Activated T-cell treated with anti-CD3 and anti-CD28 coated beads for 4 hours (primary cell): ENCODE results near the gene TBC1D2B.

ENCODE experiments used
- DNase-seq: peaks from one replicate; pipeline ENCODE4 v3.0.0-alpha.2; 2020

TBC1D2B gene

DNA sequence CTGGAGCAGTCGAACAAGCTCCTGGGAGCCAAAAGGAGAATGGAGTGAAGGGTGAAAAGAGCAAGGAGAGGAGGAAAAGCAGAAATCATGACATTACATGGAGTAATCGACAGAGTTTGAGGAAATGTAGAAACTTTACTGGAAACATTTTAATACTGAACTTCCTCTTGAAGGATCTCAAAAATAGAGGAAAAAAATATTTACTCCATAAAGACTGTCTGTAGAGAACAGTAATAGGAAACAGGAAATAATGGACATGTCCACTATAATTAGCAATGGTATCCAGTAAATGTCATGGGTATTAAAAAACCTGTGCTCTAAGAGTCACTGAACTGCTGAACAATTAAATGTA lies 53.0 kb downstream of the TBC1D2B start:
- DNase-seq: no peak

DNA sequence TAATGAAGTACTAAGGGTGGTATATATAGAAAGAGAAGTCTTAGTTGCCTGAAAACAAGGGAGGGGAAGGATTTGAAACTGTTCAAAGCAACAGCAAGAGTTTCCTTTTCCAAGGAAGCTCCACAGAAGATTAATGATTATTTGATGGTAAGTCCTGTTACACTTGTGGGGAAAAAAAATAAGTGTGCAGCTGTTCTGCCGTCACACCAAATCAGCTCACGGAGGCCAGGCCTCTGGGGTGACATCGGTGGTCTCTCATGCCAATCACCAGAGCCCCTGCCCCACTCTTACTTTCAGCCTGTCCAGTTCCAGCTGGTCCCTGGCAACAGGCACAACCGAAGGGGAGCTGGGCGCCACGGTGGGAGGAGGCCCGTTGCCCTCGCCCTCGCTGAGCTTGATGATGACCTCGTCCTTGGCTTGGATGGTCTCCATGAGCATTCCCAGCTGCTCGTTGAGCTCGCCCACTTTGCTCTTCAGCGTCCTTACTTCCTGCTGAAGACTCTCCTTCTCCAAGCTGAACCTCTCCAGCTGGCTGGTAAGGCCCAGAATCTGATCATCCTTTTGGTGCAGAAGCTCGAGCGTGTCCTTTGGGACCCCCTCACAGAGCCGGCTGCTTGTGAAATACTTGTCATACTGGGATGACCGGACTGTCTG lies 53.5 kb downstream of the TBC1D2B start:
- DNase-seq: no peak

DNA sequence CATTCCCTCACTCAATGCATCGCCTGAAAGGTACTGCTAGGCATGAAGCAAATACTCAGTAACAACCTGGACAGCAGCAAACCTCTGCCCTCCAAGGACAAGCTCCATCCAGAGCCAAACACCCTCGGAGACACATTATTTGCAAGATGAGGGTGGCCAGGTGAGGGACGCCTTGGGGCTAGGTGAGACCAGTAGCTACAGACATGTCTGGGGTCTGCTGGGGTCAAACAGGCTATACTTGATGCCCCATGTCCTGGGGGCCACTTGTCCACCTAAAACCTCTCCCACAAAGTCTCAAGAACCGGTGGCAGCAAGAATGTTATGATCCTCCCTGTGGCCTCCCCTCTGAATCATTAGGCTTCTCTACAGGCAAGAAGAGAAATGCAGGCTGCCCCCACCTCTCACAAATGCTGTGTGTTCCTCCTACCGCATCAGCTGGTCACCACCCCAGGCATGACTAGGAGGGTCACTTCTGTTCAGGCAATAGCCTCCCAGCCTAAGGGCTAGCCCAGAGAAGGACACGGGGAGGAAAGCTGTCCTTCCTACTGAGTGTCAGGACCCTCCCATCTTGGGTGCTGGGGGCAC lies 54.3 kb downstream of the TBC1D2B start:
- no peak for DNase-seq

DNA sequence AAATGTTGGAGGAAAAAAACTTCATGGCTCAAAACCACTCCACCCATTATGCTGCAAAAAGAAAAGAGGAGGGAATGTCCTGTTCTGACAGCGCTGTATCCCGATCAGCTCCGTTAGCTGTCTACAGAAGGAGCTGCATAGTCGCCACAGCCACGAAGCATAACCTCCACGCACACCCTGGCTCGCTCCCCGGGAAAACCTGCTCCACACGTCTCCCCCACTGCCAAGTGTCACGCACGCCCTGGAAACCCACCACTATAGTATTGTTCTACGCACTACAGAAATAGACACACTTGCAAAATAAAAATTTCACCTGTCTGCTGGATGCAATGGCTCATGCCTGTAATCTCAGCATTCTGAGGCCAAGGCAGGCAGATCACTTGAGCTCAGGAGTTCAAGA lies 55.8 kb downstream of the TBC1D2B start:
- DNase-seq: no peak

DNA sequence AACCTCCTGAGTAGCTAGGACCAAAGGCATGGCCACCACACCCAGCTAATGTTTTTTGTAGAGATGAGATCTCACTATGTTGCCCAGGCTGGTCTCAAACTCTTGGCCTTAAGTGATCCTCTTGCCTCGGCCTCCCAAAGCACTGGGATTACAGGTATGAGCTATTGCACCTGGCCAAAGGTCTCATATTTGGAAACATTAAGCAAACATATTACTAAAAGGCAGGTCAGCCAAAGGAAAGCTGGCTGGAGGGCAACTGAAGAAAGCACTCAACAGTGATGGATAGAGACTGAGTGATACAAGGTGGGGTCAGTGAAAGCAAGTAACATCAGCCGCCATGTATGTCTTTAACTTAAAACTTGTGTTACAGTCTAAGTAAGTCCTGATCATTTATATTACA lies 57.5 kb downstream of the TBC1D2B start:
- no peak for DNase-seq

DNA sequence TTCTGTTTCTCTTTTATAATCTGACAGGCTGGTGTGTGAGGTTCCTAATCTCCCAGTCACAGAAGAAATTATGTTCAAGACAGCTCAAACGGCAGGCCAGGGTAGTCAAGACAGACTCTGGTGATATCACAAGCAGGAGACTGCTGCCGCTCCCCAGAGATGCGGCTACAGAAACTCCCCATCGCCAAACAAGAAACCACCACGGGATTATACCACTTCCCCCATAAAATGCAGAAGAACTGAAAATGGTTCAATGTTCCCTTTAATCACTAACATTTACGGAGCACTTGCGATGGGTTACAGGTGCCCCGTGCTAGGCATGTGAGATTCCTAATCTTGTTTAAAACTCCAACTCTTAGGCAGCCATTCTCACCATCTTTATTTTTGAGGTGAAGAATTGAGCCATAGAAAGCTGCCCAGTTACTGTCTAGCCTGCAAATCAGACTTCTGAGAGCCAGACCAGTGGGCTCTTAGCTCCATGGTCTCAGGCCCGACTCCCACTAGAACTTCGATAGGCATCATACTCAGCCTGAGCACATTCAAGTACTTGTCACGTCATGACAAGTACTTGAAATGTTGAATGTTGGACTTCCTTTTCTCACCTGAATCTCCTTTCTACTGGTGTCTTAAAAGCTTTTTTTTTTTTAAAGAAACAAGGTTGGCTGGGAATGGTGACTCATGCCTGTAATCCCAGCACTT lies 58.4 kb downstream of the TBC1D2B start:
- no peak for DNase-seq

DNA sequence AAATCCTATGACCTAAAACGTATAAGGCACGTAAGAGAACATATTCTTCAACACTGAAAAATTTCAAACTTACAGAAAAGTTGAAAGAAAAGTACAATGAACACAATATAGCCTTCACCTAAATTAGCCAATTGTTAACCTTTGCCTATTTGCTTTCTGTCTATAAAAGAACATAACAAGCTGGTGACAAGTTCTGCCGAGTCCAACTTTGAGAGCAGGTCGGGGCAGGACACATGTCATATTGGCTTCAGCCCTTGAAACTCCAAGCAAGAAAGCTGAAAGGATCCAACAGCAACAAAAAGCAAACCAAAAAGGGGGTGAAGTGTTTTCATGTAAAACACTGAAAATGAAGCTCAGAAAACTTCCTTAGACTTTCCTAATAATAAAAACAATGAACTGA lies 59.1 kb downstream of the TBC1D2B start:
- no peak for DNase-seq

DNA sequence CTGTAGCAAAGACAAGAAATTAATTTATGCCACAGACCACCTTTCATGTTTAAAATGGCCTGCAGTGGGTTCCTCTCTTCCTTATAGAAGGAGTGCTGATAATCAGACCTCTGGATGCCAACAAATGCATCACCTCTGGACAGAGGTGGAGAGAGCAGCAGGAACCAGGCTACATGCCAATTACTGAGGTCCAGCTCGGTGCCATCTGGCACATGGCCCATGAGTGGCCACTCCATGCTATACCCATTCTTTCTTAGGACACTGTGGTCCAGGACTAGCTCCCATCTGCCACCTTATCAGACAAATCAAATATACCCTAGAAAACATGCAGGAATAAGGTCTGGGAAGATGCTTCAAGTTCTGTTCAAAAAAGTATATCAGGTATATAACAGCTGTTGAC lies 60.7 kb downstream of the TBC1D2B start:
- DNase-seq: no peak

DNA sequence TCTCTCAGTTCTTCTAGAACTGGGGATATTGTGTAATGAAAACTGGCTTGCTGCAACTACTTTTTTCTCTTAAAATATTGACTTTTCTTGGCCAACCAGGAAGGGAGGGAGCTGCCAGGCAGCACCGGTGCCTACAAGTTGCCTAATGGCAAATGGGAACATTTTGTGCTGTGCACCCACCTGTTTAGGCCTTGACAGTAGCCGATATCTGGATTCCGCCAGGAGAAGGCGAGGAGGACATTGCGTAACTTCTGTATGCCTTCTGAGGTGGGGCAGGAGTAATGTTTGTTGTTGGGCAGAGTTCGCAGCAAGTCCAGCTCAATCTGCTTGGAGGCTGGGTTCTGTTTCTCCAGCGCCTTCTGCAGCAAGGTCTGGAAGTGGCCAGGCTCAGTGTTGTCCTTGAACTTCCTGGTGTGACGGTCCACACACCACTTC lies 64.9 kb downstream of the TBC1D2B start:
- DNase-seq: no peak

DNA sequence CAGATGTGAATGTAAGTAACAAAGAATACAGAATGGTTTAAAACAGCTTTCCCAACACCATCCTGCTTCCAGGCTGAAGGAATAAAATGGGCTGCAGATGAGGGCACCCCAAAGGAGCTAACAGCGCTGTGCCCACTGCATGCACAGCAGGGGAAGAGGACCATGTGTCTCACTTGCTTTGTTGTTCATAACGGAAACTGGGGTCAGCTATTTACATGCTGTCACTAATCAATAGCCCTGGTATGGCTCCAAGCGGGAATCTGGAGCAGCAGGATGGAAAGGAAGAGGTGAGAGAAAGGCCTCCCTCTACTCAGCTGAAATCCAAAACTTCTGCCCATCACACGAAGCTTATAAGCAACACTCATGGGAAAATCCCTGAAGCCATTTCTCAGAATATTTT lies 67.4 kb downstream of the TBC1D2B start:
- no peak for DNase-seq

DNA sequence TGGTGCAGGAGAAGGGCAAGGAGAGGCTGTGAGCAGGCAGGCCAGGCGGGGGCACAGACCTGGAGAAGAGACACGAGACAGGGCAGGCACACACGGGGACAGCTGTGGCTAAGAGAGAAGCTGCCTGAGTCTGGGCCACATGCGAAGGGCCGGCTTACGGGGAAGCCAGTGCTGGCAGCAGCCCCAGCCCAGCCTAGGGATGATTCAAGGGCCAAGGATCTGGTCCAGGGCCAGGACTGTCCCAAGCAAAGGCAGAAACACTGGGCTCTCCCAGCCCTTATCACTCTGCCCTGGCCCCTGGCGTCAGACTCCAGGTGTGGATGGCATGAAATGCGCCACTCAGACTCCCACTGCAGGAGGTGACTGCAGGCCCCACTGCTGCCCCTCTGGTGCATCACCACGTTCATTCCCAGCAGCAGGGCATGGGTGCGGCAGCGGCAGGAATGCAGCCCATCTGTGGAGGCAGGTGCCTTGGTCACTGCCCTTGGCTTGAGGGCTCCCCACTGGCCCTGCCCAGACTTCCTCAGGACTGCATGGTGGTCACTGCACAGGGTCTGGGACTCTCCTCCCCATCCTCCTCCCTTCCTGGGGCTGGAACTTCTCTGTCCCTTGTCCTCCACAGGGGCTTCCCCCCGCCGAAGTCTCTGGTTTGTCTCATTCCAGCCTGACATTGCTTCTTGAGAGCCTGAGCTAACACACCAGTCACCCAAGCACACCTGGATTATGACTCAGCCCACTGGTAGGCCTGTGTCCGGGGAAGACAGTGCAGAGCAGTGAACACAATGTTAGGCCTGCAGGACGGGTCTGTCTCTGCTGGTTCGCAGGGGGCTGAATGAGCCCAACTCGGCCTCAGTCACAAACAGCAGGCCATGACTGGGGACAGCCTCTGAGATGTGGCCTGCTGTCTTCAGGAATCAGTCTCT lies 69.3 kb downstream of the TBC1D2B start:
- DNase-seq: no peak

DNA sequence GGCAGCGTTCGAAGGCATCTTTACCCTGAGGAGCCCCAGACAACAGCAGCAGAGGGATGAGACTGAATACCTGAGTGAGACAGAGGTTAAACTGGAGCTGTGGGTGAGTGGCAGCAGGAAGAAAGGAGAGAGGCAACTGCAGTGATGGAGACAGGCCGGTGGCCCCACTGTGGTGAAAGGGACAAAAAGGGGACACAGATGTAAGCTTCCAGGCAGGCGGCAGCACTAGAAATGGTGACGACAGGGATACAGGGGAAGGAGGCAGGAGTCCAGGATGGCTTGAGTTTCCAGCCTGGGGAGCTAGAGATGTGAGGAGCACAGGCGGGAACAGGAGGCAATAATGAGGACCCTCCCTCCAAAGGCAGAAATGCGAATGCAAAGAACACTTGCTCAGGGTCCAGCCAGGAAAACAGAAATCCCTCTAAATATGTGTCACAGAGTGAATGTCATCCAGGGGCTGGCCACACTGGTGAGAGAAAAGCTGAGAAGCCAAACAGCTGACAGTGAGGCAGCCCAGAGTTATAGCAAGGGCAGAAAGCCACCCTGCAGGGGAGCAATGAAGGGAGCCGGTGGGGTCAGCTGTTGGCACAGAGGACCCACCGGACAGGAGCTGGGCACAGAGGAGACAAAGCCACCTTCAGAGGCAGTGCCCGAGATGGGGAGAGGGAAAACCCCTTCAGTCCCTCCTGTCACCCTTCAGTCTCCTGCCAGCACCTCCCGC lies 70.1 kb downstream of the TBC1D2B start:
- no peak for DNase-seq

DNA sequence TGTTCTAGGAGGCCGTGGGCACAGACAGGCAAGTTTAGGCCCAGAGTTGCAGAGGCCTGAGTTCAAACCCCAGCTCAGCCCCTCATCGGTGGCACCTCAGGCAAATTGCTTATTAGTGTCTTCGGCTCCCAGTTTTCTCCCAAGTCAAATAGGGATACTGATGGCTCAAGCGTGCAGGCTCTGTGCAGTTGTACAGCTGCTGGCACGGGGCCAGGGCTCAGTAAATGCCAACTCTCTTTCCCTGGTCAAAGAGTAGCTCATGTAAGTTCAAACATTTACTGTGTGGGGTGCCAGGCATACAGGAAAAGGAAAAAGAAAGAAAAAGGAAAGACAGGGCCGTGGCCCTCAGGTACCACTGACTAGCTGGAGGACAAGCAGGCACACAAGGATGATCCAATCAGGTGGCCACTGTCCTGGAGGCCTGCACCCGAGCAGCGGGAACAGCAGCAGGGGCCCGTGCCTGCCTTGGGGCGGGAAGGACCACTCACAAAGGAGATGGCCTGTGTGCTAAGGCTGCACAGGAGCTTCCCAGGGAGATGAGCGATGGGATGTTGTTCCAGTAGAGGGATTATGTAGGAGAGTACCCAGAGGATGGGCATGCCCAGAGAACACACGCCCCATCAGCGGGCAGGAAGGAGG lies 70.8 kb downstream of the TBC1D2B start:
- no peak for DNase-seq

DNA sequence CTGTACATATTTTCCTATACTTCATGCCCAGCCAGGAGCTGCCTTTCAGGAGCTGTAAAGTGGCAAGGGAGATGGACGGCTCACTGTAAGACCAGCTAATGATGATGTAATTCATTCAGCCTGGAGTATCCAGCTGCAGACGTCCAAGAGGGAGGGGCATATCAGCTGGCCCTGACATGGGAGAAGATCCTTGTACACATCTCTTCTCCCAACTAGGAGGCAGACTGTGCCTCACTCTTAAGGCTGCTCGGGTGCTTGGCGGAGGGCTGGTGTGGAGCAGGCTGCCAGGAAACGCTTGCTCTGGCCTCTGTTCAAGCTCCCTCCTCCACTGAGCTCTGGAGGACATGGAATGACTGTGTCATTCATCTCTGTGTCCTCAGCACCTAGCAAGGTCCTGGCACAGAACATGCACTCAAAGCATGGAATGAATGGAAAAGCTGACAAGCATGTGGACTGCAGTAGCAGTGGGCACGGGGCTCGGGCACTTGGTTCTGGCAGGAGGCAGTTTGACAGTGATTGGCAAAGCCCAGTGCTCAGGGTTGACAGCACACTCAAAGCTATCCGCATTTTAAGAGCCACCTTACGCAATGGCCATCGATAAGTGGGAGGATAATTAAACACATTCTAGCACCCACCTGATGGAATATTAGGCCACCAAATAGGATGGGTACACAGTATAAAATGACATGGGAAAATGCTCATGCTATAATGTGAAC lies 72.4 kb downstream of the TBC1D2B start:
- no peak for DNase-seq

DNA sequence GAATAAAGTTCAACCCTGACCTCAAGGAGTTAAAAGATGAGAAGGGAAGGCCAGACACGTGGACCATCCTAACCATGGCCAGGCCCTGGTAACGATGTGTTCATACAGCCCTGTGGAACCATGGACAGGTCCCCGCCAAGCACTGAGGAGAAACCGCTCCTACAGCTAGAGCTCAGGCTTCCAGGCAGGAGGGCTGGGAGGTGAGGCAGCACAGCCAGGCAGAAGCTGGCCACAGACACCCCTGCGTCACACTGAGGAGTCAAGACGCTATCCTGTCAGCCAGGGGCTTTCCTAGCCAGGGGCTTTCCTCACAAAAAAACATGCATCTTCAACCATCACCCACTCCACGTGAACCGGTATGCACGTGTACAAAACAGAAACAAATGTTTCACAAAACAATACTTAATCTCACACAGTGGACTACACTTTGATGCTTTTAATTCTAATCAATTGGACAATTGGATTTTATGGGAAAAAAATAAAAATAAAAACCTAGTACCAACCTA lies 73.2 kb downstream of the TBC1D2B start:
- DNase-seq: no peak

DNA sequence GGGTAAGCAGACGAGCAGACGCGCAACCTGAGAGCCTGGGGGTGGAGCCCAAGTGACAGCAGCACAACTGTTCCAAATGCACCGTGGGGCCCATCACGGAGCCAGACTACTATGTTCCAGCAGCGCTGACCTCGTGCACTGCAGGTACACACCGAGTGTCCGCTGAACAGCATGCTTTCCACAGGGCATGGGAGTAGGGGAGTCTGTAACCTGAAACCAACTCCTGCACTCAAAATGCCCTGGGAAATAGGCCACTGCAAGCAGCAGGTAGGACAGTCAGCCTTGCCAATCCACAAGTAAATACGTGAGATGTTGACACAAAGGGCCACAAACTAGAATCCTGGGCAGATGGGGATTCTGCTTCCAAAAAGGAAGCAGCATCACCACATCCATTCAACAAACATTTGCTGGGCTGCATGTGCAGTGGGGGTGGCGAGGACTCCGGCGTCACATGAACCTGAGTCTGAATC lies 73.9 kb downstream of the TBC1D2B start:
- no peak for DNase-seq

DNA sequence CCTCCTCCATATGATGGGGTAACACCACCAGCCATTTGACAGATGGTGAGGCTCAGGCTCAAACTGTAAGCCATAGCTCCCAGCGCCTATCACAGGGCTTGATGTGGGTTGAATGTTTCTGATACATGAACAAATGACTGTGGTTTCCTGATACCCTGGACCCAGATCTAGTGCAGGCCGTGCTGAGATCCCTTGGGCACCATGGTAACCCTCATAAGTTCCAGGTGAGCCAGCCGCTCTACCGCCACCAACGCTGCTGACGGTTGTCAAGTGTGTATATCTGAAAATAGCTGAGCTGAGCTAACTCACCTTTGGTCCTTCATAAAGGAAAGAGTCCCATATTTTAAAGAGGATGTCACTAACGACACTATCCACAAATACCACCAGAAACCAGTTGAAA lies 74.5 kb downstream of the TBC1D2B start:
- no peak for DNase-seq

DNA sequence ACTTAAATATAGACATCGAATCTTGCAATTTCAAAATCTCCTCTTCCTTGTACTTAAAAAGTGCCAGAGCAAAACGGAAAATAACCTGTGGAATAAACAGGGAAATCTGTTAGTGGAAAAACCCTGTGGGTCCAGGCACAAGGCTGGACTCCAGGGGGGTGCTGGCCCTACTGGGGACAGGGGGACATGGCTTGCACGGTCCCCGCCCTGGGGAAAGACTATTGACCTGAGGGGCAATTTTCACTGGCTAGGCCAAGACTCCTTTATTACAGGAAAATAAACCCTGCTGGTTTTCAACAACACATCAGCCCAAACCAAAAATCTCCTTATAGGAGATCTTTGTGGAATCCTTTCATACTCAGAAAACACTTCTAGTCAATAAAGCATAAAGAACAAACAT lies 75.9 kb downstream of the TBC1D2B start:
- DNase-seq: no peak

DNA sequence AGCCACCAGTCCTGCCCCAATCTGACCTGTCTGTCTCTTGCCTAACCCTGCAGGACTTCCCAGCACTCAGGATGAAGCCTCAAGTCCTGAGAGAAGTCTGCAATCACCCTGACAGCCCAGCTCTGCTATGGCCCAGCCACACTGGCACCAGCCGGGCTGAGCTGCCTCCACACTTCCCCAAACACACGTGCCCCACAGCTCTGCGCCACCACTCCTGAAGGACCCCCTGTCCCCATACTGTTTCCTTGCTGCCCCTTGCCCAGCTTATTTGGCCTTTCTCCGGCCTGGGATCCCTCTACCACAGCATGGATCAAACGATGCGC lies 76.6 kb downstream of the TBC1D2B start:
- no peak for DNase-seq

DNA sequence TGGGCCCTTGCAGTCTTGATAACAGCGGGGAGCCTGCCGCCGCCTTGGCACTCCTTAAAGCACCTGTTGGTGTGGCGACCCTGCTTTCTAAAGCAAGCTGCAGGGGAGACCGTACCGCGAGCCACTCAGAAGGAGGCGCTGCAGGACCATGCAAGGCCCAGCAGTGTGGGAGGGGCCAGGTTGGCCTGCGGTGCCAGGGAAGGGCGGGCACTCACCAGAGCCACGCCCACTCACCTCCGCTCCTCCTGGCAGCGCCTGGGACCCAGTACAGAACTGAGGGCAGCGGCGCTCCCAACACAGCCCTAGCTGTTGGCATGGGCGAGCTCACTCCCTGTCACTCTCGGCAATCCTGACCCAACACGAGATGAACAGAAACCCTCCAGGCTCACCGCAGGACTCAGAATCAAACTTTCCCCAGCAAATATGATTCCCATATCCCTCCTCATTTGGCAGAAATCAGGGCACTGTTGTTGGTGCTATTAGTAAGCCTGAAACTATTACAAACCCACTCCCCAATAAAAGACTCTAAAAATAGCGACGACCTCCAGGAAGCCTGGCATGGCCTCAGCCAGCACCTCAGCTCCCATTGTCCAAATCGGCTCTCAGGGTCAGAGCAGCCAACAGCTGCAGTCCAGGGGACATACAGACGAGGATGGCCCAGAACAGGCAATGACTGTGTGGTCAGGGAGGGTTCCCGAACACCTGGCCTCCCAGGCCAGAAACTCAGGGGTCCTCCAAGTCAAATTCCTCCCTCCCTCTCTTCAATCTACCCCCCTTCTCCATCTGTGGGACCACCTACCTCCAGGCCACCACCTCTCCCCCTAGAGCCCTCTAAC lies 77.2 kb downstream of the TBC1D2B start:
- peak; percentile 69 for DNase-seq

DNA sequence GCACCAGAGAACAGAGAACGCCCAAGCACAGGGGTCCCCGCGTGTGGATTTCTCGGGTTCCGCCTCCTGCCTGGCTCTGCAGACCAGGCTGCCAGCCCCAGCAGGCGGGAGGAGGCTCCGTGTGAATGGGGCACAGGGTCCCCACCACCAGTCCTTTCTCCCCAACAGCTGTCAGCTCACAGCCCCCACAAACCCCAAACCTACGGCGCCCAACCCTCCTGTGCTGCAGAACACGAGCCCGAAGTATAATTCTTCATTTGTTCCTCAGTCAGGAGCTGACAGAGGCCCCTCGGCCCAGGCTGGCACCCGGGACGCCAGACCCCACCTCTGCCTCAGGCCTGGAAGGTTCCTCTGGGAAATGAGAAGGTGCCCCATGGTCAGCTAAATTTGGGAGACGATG lies 78.0 kb downstream of the TBC1D2B start:
- no peak for DNase-seq
